Mesenchymal stem cell (in vitro differentiated cells and primary cell): ENCODE data around the gene CLTA.

Experiments
- DNase-seq: peaks from one replicate; pipeline ENCODE4 v3.0.0-alpha.2; 2013
- H2AFZ ChIP-seq: one replicate; pipeline ENCODE4 v1.6.1; 2013; ENCODE audit warnings: low read depth, mild to moderate bottlenecking, control low read depth, inconsistent platforms, low read length, moderate library complexity
- H2AK5ac ChIP-seq: 2 replicates; pipeline ENCODE4 v1.6.1; 2013; ENCODE audit warnings: low read length, moderate library complexity, mild to moderate bottlenecking, inconsistent platforms; ENCODE audit not compliant: severe bottlenecking
- H2BK120ac ChIP-seq: one replicate; pipeline ENCODE4 v1.6.1; 2013; ENCODE audit warnings: low read depth, mild to moderate bottlenecking, inconsistent platforms, low read length, moderate library complexity
- H2BK12ac ChIP-seq, 2 experiments: one replicate each; pipeline ENCODE4 v1.6.1; 2013; ENCODE audit warnings: inconsistent platforms in 2 of 2, low read length in 2 of 2, mild to moderate bottlenecking in 2 of 2, moderate library complexity in 2 of 2, control low read depth in 1 of 2
- H2BK15ac ChIP-seq: one replicate; pipeline ENCODE4 v1.6.1; 2013; ENCODE audit warnings: mild to moderate bottlenecking, low read depth, inconsistent platforms; ENCODE audit not compliant: poor library complexity, severe bottlenecking
- H2BK5ac ChIP-seq: 2 replicates; pipeline ENCODE4 v1.6.1; 2013; ENCODE audit warnings: low read depth, mild to moderate bottlenecking, low read length, control low read depth, inconsistent platforms; ENCODE audit not compliant: poor library complexity, severe bottlenecking
- H3K14ac ChIP-seq, 2 experiments: one replicate each; pipeline ENCODE4 v1.6.1; 2013; ENCODE audit warnings: inconsistent platforms in 2 of 2, low read length in 2 of 2, control low read depth in 1 of 2, mild to moderate bottlenecking in 1 of 2, moderate library complexity in 1 of 2
- H3K18ac ChIP-seq, 2 experiments: one replicate each; pipeline ENCODE4 v1.6.1; 2013; ENCODE audit warnings: inconsistent platforms in 2 of 2, low read length in 2 of 2, control low read depth in 1 of 2, low read depth in 1 of 2, mild to moderate bottlenecking in 1 of 2
- H3K23ac ChIP-seq, 2 experiments: one replicate each; pipeline ENCODE4 v1.6.1; 2013; ENCODE audit warnings: inconsistent platforms in 2 of 2, low read length in 2 of 2, mild to moderate bottlenecking in 2 of 2, moderate library complexity in 2 of 2, control low read depth in 1 of 2
- H3K27ac ChIP-seq: 2 replicates; pipeline ENCODE4 v1.5.1; 2013; ENCODE audit warnings: mild to moderate bottlenecking, moderate library complexity, low read length, control low read depth, inconsistent platforms; ENCODE audit not compliant: poor library complexity, severe bottlenecking
- H3K27me3 ChIP-seq, 2 experiments: 2 replicates each; pipeline versions ENCODE4 v1.6.1 to v1.7.0; 2013; ENCODE audit warnings: low read length in 2 of 2, mild to moderate bottlenecking in 2 of 2, moderate library complexity in 2 of 2, control low read depth in 1 of 2, inconsistent platforms in 1 of 2; ENCODE audit not compliant: control insufficient read depth in 1 of 2, insufficient read depth in 1 of 2
- H3K36me3 ChIP-seq, 2 experiments: 2 replicates each; pipeline versions ENCODE4 v1.6.1 to v1.7.0; 2013; ENCODE audit warnings: low read length in 2 of 2, control low read depth in 1 of 2, inconsistent platforms in 1 of 2, low read depth in 1 of 2, mild to moderate bottlenecking in 1 of 2; ENCODE audit not compliant: insufficient read depth in 2 of 2, control insufficient read depth in 1 of 2
- H3K4ac ChIP-seq, 2 experiments: one replicate each; pipeline ENCODE4 v1.6.1; 2013; ENCODE audit warnings: inconsistent platforms in 2 of 2, low read length in 2 of 2, mild to moderate bottlenecking in 2 of 2, moderate library complexity in 2 of 2, control low read depth in 1 of 2, low read depth in 1 of 2
- H3K4me1 ChIP-seq: 2 replicates; pipeline ENCODE4 v1.6.1; 2013; ENCODE audit warnings: low read depth, low read length, control low read depth; ENCODE audit not compliant: control insufficient read depth, insufficient read depth
- H3K4me2 ChIP-seq: 2 replicates; pipeline ENCODE4 v1.6.1; 2013; ENCODE audit warnings: low read length, mild to moderate bottlenecking, inconsistent platforms; ENCODE audit not compliant: poor library complexity, severe bottlenecking
- H3K4me3 ChIP-seq, 2 experiments: 2 replicates each; pipeline versions ENCODE4 v1.5.1 to v1.7.0; 2013; ENCODE audit warnings: low read length in 2 of 2, mild to moderate bottlenecking in 2 of 2, control low read depth in 1 of 2, low read depth in 1 of 2; ENCODE audit not compliant: insufficient read depth in 1 of 2
- H3K79me1 ChIP-seq: replicated peaks from 2 replicates; pipeline ENCODE4 v1.6.1; 2013; ENCODE audit warnings: mild to moderate bottlenecking, control low read depth, low read length, inconsistent platforms; ENCODE audit not compliant: poor library complexity, severe bottlenecking
- H3K9ac ChIP-seq: 2 replicates; pipeline ENCODE4 v1.7.0; 2013; ENCODE audit warnings: mild to moderate bottlenecking, low read length, moderate library complexity
- H3K9me3 ChIP-seq: 2 replicates; pipeline ENCODE4 v1.7.0; 2013; ENCODE audit warnings: mild to moderate bottlenecking, low read length; ENCODE audit not compliant: control insufficient read depth
- H4K8ac ChIP-seq: one replicate; pipeline ENCODE4 v1.6.1; 2013; ENCODE audit warnings: inconsistent platforms, mild to moderate bottlenecking, low read length, moderate library complexity
- H4K91ac ChIP-seq: one replicate; pipeline ENCODE4 v1.6.1; 2013; ENCODE audit warnings: mild to moderate bottlenecking, low read length, inconsistent platforms
- WGBS: methylation state at CpG from one replicate; pipeline ENCODE4 v1.1.7; 2013; ENCODE audit warnings: mixed read lengths; 5-methylcytosine and 5-hydroxymethylcytosine counted together

CLTA gene

DNA sequence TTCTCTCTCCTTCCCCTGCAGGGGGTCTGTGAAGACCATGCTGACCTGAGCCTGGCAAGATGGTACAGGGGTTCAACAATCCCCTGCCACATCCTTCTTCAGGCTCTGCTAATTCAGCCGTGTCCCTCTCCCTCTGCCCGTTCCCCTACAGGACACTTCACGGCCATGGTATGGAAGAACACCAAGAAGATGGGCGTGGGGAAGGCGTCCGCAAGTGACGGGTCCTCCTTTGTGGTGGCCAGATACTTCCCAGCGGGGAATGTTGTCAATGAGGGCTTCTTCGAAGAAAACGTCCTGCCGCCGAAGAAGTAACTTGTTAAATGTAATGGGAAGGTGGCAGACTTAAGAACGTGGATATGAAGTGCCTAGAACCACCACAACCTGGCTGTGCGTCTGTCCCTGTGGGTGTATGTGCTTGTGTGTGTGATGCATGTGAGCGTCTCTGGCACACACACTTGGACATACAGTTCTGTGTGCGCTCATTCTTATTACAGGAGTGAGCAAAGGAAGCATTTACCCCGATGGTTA is 28.4 kb upstream of the CLTA start:
- no peak for DNase-seq

DNA sequence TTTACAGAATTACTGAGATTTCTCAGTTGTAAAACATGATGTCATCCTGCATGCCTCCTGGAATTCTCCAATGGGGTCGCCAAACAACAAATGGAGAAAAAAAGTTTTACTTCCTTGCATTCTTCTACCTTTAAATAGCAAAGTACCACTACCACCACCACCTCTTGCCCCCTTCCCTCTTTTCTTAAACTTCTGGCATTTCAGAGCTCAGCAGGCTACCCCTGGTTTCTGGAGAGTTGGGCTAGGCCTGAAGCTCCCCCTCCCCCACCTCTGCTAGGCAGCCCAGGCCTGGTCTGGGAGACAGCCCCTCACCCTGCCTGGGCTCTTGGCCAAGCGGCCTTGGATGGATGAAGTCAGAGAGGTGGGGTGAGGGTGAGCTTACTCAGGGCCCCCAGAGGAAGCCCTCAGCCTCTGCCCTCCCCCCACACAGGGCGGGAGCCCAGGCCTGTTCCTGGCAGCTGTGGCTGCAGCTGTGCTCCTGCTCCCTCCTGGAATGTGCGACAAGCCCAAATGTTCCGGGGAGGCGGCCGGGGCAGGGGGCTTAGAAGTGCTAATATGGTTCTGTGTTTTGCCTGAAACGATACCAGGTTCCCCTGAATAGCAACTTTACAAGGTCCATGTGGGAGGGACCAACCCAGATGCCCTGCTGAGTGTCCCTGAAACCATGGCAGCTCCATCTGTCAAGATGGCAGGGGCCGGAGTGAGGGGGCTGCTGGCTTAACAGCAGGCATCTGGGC is 27.5 kb upstream of the CLTA start:
- Histone ChIP-seq H3K4me2 (peak overlapping the region; percentile 1), H3K9me3 (no peaks in the 10 kb centered on the region), H2BK15ac (peak overlapping the region; percentile 39), H3K27ac (peak overlapping the region; percentile 99), H3K14ac (no peak overlapping the region), H4K8ac (peak overlapping the region; percentile 67), H2BK5ac (peak overlapping the region; percentile 93), H4K91ac (peak overlapping the region; percentile 71), H3K27me3 (no peaks in the 10 kb centered on the region), H2BK120ac (peak overlapping the region; percentile 54), H2BK12ac (peak overlapping the region; percentile 4 to 76), H3K23ac (no peak overlapping the region), H3K36me3 (peaks cover 0 to 3% of the 10 kb centered on the region in 2 experiments), H3K4ac (peak overlapping the region; percentile 75 to 94), H3K4me3 (peak overlapping the region in 1 of 2 experiments; percentile 59), H3K9ac (peak overlapping the region; percentile 85), H2AK5ac (peak overlapping the region; percentile 87), H3K79me1 (no peaks in the 10 kb centered on the region), H3K18ac (peak overlapping the region; percentile 81 to 94), H3K4me1 (peaks cover 32% of the 10 kb centered on the region), H2AFZ (peak overlapping the region; percentile 8)
- WGBS, result 11% methylated on average over 8 of the region's 9 CpGs
- peak; percentile 84 for DNase-seq

More for the DNA sequence above, 28.4 kb upstream of the CLTA start:
- H2BK120ac ChIP-seq, result peak overlapping the region; percentile 54
- H3K9ac ChIP-seq, result peak overlapping the region; percentile 85
- H4K91ac ChIP-seq, result peak overlapping the region; percentile 96
- H2AFZ ChIP-seq, result no peak overlapping the region
- peak overlapping the region in 1 of 2 experiments; percentile 58 for H3K14ac ChIP-seq
- H3K4me1 ChIP-seq, result peaks cover 32% of the 10 kb centered on the region
- H4K8ac ChIP-seq, result peak overlapping the region; percentile 45
- peak overlapping the region; percentile 7 to 96 for H2BK12ac ChIP-seq
- peaks cover 0 to 3% of the 10 kb centered on the region in 2 experiments for H3K36me3 ChIP-seq
- peak overlapping the region; percentile 74 for H2BK5ac ChIP-seq
- peak overlapping the region; percentile 99 for H3K27ac ChIP-seq
- no peaks in the 10 kb centered on the region for H3K9me3 ChIP-seq
- no peak overlapping the region for H3K4me2 ChIP-seq
- H3K23ac ChIP-seq, result no peak overlapping the region
- H3K4ac ChIP-seq, result peak overlapping the region; percentile 83 to 84
- H3K4me3 ChIP-seq, result no peak overlapping the region
- H3K79me1 ChIP-seq, result no peaks in the 10 kb centered on the region
- H3K18ac ChIP-seq, result peak overlapping the region; percentile 86 to 87
- 94% methylated on average over 16 of the region's 17 CpGs for WGBS
- no peaks in the 10 kb centered on the region for H3K27me3 ChIP-seq
- peak overlapping the region; percentile 55 for H2AK5ac ChIP-seq
- H2BK15ac ChIP-seq, result peak overlapping the region; percentile 29

DNA sequence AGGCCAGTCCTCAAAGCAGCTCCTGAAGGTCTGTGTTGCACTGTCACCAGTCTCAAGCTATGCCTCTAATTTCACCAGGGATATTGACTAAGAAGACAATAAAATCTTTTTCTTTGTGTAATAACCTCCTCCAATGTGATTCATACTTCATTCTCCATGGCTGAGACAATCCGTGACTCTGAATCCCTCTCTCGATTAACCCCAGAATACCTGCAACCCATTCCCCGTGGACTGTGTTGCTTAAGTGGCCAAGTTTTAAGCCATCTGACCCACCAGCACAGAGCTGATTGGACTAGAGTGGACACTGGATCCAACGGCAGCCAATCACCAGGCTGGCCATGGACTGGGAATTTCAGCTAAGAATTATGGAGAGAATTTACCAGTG is 26.9 kb upstream of the CLTA start:
- Histone ChIP-seq H2AFZ (peak overlapping the region; percentile 8), H2AK5ac (peak overlapping the region; percentile 99), H3K4me2 (peak overlapping the region; percentile 1), H3K27ac (peak overlapping the region; percentile 99), H4K8ac (peak overlapping the region; percentile 75), H3K9me3 (no peaks in the 10 kb centered on the region), H4K91ac (peak overlapping the region; percentile 71), H2BK5ac (peak overlapping the region; percentile 93), H3K36me3 (peaks cover 0 to 3% of the 10 kb centered on the region in 2 experiments), H3K27me3 (no peaks in the 10 kb centered on the region), H3K14ac (no peak overlapping the region), H2BK120ac (peak overlapping the region; percentile 54), H3K4me1 (peaks cover 32% of the 10 kb centered on the region), H2BK12ac (peak overlapping the region; percentile 49 to 83), H3K79me1 (no peaks in the 10 kb centered on the region), H3K9ac (peak overlapping the region; percentile 85), H2BK15ac (peak overlapping the region; percentile 39), H3K18ac (peak overlapping the region; percentile 81 to 94), H3K23ac (no peak overlapping the region), H3K4ac (peak overlapping the region; percentile 75 to 94), H3K4me3 (peak overlapping the region in 1 of 2 experiments; percentile 59)
- DNase-seq, result peak; percentile 47
- 44% methylated on average over 4 of the region's 4 CpGs for WGBS

DNA sequence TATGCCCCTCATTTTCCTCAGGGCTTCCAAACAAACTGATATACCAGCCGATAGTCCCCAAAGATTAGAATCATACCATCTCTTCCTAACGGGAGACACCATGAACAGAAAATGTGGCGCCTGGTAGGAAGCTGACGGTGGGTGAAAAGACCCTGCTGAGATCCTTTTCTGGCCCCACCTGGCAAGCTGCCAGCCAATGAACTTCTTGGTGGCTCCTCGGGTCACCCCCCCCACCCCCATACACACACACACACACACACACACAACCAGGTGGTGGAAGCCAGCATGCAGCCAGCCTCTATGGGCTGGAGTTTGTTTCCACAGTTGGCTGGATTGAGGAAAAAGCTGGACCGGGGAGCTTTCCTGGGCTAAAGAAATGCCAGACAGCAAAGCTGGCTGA is 26.3 kb upstream of the CLTA start:
- Histone ChIP-seq H2BK120ac (no peak overlapping the region), H4K8ac (no peak overlapping the region), H3K4me3 (no peak overlapping the region), H3K9ac (peak overlapping the region; percentile 4), H3K79me1 (no peaks in the 10 kb centered on the region), H3K18ac (no peak overlapping the region), H2BK15ac (peak overlapping the region; percentile 31), H3K4ac (peak overlapping the region in 1 of 2 experiments; percentile 35), H3K14ac (no peak overlapping the region), H2BK12ac (peak overlapping the region; percentile 60 to 75), H3K4me1 (peaks cover 32% of the 10 kb centered on the region), H3K27me3 (no peaks in the 10 kb centered on the region), H4K91ac (no peak overlapping the region), H3K4me2 (no peak overlapping the region), H2AK5ac (peak overlapping the region; percentile 99), H3K36me3 (peaks cover 0 to 5% of the 10 kb centered on the region in 2 experiments), H3K27ac (peak overlapping the region; percentile 99), H3K9me3 (no peaks in the 10 kb centered on the region), H3K23ac (no peak overlapping the region), H2BK5ac (peak overlapping the region; percentile 74), H2AFZ (no peak overlapping the region)
- DNase-seq, result no peak
- 97% methylated on average over 6 of the region's 6 CpGs for WGBS
